HEK293 (cell line): ENCODE measurements around the gene SPINK1.
"Not testable (repeated sequence)": the region's sequence is repeated elsewhere in the genome, so short reads cannot be mapped to it uniquely, and the experiment has no call there.

Experiments
- CTCF ChIA-PET: fragments of 350-600 bp; formaldehyde crosslinking; extraction: SDS; loops from one replicate; lab custom pipeline; 2021; ENCODE audit warnings: antibody characterized with exemption; lab: Yijun Ruan, JAX
- POLR2A ChIA-PET: fragments of 300-600 bp; formaldehyde crosslinking; extraction: SDS; loops from one replicate; lab custom pipeline; 2020; ENCODE audit warnings: antibody characterized with exemption, inconsistent platforms; lab: Yijun Ruan, JAX
- H3K27ac ChIP-seq: fragments of 200-500 bp; sonication (Bioruptor generic); 2 replicates; pipeline ENCODE4 v1.5.1; 2014; ENCODE audit warnings: low read depth, low read length, control low read depth, inconsistent platforms; ENCODE audit errors: extremely low read depth
- H3K36me3 ChIP-seq, 2 experiments: fragments of 200-500 bp in 1 of 2; sonication (Bioruptor generic) in 1 of 2; 1 replicate in 1 of 2; 2 replicates in 1 of 2; pipeline ENCODE4 v1.5.1; 2014 to 2017; ENCODE audit warnings: inconsistent platforms in 2 of 2, low read length in 2 of 2; ENCODE audit not compliant: control insufficient read depth in 2 of 2, insufficient read depth in 1 of 2
- H3K4me1 ChIP-seq: fragments of 200-500 bp; sonication (Bioruptor generic); 2 replicates; pipeline ENCODE4 v1.5.1; 2014; ENCODE audit warnings: mild to moderate bottlenecking, low read length, inconsistent platforms; ENCODE audit not compliant: control insufficient read depth, insufficient read depth
- H3K4me3 ChIP-seq: 2 replicates; pipeline ENCODE4 v1.5.1; 2011; ENCODE audit warnings: low read depth, mild to moderate bottlenecking, control low read depth, low read length, moderate library complexity
- H3K9me3 ChIP-seq: fragments of 200-500 bp; sonication (Bioruptor generic); 2 replicates; pipeline ENCODE4 v1.5.1; 2014; ENCODE audit warnings: low read depth, low read length, inconsistent platforms; ENCODE audit not compliant: control insufficient read depth, insufficient read depth
- SCRT2 ChIP-seq: fragments of 450-650 bp; formaldehyde crosslinking; IDR thresholded peaks from 2 replicates; pipeline ENCODE4 v1.5.1; 2016; ENCODE audit warnings: missing biosample characterization, missing genetic modification characterization
- ZFP37 ChIP-seq: fragments of 450-650 bp; formaldehyde crosslinking; IDR thresholded peaks from 2 replicates; pipeline ENCODE4 v1.5.1; 2016; ENCODE audit warnings: missing biosample characterization, missing genetic modification characterization
- ZNF2 ChIP-seq: fragments of 450-650 bp; formaldehyde crosslinking; IDR thresholded peaks from 2 replicates; pipeline ENCODE4 v1.5.1; 2016; ENCODE audit warnings: missing biosample characterization, missing genetic modification characterization
- ZNF266 ChIP-seq: fragments of 450-650 bp; formaldehyde crosslinking; IDR thresholded peaks from 2 replicates; pipeline ENCODE4 v1.5.1; 2016; ENCODE audit warnings: missing biosample characterization, missing genetic modification characterization, low read depth
- ZNF394 ChIP-seq: fragments of 450-650 bp; formaldehyde crosslinking; IDR thresholded peaks from 2 replicates; pipeline ENCODE4 v1.5.1; 2016; ENCODE audit warnings: missing biosample characterization, missing genetic modification characterization, mild to moderate bottlenecking, moderate library complexity, borderline replicate concordance
- ZNF433 ChIP-seq: fragments of 450-650 bp; formaldehyde crosslinking; IDR thresholded peaks from 2 replicates; pipeline ENCODE4 v1.5.1; 2016; ENCODE audit warnings: missing biosample characterization, missing genetic modification characterization, low read depth
- ZNF596 ChIP-seq: fragments of 450-650 bp; IDR thresholded peaks from 2 replicates; pipeline ENCODE4 v1.5.0; 2018; ENCODE audit warnings: missing biosample characterization, mild to moderate bottlenecking, missing genetic modification characterization, moderate library complexity
- ZNF747 ChIP-seq: fragments of 450-650 bp; formaldehyde crosslinking; IDR thresholded peaks from 2 replicates; pipeline ENCODE4 v1.5.1; 2016; ENCODE audit warnings: missing biosample characterization, missing genetic modification characterization
- ZNF785 ChIP-seq: fragments of 450-650 bp; formaldehyde crosslinking; IDR thresholded peaks from 2 replicates; pipeline ENCODE4 v1.5.1; 2016; ENCODE audit warnings: missing biosample characterization, missing genetic modification characterization
- ZNF843 ChIP-seq: fragments of 450-650 bp; formaldehyde crosslinking; IDR thresholded peaks from 2 replicates; pipeline ENCODE4 v1.5.1; 2016; ENCODE audit warnings: missing biosample characterization, missing genetic modification characterization
- TF ChIP-seq, protein P1 (sequence below): fragments of 450-650 bp; formaldehyde crosslinking; IDR thresholded peaks from 2 replicates; pipeline ENCODE4 v1.5.1; 2016; ENCODE audit warnings: missing biosample characterization, missing genetic modification characterization
- TF ChIP-seq, protein P2 (sequence below): fragments of 450-650 bp; formaldehyde crosslinking; IDR thresholded peaks from 2 replicates; pipeline ENCODE4 v1.5.1; 2016; ENCODE audit warnings: missing biosample characterization, missing genetic modification characterization, borderline replicate concordance
- TF ChIP-seq, protein P3 (sequence below): fragments of 450-650 bp; formaldehyde crosslinking; IDR thresholded peaks from 2 replicates; pipeline ENCODE4 v1.5.1; 2016; ENCODE audit warnings: missing biosample characterization, missing genetic modification characterization
- TF ChIP-seq, protein P4 (sequence below): fragments of 450-650 bp; formaldehyde crosslinking; IDR thresholded peaks from 2 replicates; pipeline ENCODE4 v1.5.1; 2017; ENCODE audit warnings: missing biosample characterization, missing genetic modification characterization

The SPINK1 gene

DNA sequence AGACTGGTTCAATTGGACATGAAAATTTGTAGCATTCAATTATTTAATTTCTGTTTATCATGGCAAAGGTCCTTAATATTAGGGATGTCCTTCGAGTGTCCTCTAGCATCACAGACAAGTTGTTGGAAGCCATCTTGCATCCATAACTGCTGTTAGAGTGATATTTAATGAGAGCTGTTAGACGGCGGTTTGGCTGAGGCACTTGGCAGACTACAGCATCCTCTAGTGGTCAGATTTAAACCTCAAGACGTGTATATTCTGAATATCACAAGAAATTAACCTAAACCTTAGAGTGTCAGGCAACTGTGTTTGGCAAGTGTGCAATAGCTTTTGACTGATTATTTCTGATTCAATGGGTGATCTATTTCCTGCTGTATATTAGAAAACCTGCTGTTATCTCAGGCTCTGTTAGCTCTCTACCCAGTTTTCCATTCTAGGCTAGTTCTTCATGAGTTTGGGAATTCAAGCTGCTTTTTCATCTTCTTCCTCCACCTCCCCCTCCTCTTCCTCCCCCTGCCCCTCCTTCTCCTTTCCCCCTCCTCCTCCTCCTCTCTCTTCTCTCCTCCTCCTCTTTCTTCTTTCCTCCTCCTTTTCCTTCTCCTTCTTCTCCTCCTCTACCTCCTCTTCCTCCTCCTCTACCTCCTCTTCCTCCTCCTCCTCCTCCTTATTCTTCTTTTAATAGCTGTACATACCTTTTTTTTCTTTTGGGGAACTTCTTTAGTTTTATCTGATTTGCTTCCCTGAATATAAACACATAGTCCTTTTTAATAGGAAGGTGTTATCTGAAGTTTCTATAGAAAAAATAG is 8.6 kb downstream of the SPINK1 start (continued):
- TF ChIP-seq ZNF596 (tag by site-specific recombination) (no peak), ZNF394 (tag by site-specific recombination) (no peak), ZNF2 (peak; percentile 33; the same call in 1 of the 2 replicates), SCRT2 (tag by site-specific recombination) (no peak), ZNF785 (tag by site-specific recombination) (no peak)
- TF ChIP-seq, protein P1, sequence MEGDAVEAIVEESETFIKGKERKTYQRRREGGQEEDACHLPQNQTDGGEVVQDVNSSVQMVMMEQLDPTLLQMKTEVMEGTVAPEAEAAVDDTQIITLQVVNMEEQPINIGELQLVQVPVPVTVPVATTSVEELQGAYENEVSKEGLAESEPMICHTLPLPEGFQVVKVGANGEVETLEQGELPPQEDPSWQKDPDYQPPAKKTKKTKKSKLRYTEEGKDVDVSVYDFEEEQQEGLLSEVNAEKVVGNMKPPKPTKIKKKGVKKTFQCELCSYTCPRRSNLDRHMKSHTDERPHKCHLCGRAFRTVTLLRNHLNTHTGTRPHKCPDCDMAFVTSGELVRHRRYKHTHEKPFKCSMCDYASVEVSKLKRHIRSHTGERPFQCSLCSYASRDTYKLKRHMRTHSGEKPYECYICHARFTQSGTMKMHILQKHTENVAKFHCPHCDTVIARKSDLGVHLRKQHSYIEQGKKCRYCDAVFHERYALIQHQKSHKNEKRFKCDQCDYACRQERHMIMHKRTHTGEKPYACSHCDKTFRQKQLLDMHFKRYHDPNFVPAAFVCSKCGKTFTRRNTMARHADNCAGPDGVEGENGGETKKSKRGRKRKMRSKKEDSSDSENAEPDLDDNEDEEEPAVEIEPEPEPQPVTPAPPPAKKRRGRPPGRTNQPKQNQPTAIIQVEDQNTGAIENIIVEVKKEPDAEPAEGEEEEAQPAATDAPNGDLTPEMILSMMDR (tag by site-specific recombination) = peak; percentile 77
- TF ChIP-seq, all 188 proteins: peak for 12

DNA sequence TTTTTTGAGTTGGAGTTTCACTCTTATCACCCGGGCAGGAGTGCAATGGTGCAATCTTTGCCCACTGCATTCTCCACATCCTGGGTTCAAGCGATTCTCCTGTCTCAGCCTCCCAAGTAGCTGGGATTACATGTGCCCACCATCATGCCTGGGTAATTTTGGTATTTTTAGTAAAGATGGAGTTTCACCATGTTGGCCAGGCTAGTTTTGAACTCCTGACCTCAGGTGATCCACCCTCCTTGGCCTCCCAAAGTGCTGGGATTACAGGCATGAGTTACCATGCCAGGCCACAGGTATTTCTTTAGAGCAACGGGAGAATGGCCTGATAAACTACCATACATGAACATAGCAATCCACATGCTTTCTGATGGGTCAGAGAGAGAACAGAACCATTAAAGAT is 9.2 kb downstream of the SPINK1 start:
- ChIA-PET CTCF (interaction anchor here (0.6 to 5.7 kb wide), 26 partner anchors 10 to 1345 kb away, joined by 3 to 103 read pairs (median 4); partner anchors contain the start of gene SPINK1), POLR2A (interaction anchor here (1.0 kb wide), 1 partner anchor 40 kb away, joined by 3 read pairs; the partner anchor contains the start of gene JAKMIP2)
- not testable (repeated sequence) for H3K36me3 ChIP-seq, H3K27ac ChIP-seq, H3K4me3 ChIP-seq, H3K4me1 ChIP-seq, H3K9me3 ChIP-seq

DNA sequence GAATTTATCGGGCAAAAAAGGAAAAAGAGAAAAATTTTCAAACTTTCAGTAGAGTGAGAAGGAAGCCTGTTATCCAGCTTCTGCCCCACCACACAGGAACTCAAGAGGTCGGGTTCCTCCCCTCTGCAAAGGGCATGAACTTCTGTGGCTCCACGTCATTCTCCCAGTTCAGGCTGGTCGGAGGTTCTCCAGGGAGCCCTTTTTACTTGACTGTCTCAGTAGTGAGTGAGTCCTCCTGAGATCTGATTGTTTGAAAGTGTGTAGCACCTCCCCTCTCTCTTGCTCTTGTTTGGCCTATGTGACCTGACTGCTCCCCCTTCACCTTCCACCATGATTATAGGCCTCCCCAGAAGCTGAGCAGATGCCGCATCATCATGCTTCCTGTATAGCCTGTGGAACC is 9.7 kb downstream of the SPINK1 start:
- TF ChIP-seq, protein P2, sequence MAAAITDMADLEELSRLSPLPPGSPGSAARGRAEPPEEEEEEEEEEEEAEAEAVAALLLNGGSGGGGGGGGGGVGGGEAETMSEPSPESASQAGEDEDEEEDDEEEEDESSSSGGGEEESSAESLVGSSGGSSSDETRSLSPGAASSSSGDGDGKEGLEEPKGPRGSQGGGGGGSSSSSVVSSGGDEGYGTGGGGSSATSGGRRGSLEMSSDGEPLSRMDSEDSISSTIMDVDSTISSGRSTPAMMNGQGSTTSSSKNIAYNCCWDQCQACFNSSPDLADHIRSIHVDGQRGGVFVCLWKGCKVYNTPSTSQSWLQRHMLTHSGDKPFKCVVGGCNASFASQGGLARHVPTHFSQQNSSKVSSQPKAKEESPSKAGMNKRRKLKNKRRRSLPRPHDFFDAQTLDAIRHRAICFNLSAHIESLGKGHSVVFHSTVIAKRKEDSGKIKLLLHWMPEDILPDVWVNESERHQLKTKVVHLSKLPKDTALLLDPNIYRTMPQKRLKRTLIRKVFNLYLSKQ = no peak
- H3K4me3 ChIP-seq = no peak overlapping the region
- H3K27ac ChIP-seq = no peak overlapping the region
- H3K4me1 ChIP-seq = no peaks in the 10 kb centered on the region
- no peaks in the 10 kb centered on the region for H3K9me3 ChIP-seq
- ChIA-PET POLR2A (interaction anchor here (1.0 kb wide), 1 partner anchor 39 kb away, joined by 3 read pairs; the partner anchor contains the start of gene JAKMIP2), CTCF (interaction anchor here (0.6 to 5.7 kb wide), 8 partner anchors 11 to 243 kb away, joined by 3 to 103 read pairs (median 6); partner anchors contain the start of gene SPINK1)
- H3K36me3 ChIP-seq = no peaks in the 10 kb centered on the region

DNA sequence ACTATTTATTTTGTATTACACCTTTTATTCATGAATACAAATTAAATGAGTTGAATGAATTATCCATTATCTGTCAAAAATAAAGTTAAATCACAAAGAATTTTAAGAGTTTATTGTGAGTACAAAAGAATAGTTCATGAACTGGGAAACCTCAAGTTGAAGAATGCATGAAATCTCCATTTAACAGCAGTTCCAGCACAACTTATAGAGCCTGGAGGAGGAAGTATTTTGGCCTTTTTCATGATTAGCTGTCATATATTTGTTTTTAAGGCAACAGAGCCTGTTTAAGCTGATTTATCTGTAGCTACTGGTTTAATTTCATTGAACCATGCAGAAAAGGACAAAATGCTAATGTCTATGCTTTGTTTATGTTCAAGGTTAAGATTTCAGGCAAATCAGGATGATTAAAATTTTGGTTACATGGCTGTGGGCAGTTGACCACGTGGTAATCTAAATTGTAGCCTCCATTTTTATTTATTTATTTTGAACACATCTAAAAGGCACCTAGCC is 12.2 kb downstream of the SPINK1 start:
- ChIA-PET POLR2A (no interaction called here), CTCF (interaction anchor here (0.6 to 2.7 kb wide), 3 partner anchors 180 to 635 kb away, joined by 3 to 31 read pairs (median 3); no protein-coding TSS in a partner anchor)
- no peaks in the 10 kb centered on the region for H3K4me1 ChIP-seq
- H3K9me3 ChIP-seq = no peaks in the 10 kb centered on the region
- TF ChIP-seq ZNF843 (tag by site-specific recombination) (no peak), ZNF433 (tag by site-specific recombination) (no peak), ZNF266 (tag by site-specific recombination) (no peak), ZFP37 (no peak), ZNF394 (tag by site-specific recombination) (no peak), ZNF747 (no peak)
- TF ChIP-seq, protein P3, sequence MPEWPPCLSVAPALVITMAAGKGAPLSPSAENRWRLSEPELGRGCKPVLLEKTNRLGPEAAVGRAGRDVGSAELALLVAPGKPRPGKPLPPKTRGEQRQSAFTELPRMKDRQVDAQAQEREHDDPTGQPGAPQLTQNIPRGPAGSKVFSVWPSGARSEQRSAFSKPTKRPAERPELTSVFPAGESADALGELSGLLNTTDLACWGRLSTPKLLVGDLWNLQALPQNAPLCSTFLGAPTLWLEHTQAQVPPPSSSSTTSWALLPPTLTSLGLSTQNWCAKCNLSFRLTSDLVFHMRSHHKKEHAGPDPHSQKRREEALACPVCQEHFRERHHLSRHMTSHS (tag by site-specific recombination) = no peak
- TF ChIP-seq, protein P4, sequence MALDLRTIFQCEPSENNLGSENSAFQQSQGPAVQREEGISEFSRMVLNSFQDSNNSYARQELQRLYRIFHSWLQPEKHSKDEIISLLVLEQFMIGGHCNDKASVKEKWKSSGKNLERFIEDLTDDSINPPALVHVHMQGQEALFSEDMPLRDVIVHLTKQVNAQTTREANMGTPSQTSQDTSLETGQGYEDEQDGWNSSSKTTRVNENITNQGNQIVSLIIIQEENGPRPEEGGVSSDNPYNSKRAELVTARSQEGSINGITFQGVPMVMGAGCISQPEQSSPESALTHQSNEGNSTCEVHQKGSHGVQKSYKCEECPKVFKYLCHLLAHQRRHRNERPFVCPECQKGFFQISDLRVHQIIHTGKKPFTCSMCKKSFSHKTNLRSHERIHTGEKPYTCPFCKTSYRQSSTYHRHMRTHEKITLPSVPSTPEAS (tag by site-specific recombination) = no peak
- H3K4me3 ChIP-seq = no peak overlapping the region
- H3K36me3 ChIP-seq = no peaks in the 10 kb centered on the region
- no peak overlapping the region for H3K27ac ChIP-seq
